SK-N-MC (cell line): ENCODE data around the gene GALNT9.

Experiments used
- DNase-seq: peaks from one replicate; pipeline ENCODE4 v3.0.0-alpha.2; 2011; ENCODE audit warnings: low read depth, low spot score
- H3K27ac ChIP-seq: fragments of 200-600 bp; sonication (generic); 2 replicates; pipeline ENCODE4 v1.5.1; 2016; ENCODE audit warnings: mixed run types
- H3K36me3 ChIP-seq: fragments of 200-600 bp; sonication (generic); 2 replicates; pipeline ENCODE4 v1.6.1; 2017; ENCODE audit warnings: antibody characterized with exemption, low read length, mixed read lengths; ENCODE audit not compliant: insufficient read depth
- H3K4me3 ChIP-seq: fragments of 200-600 bp; sonication (generic); 2 replicates; pipeline ENCODE4 v1.5.1; 2016
- H3K9ac ChIP-seq: fragments of 200-600 bp; sonication (generic); 2 replicates; pipeline ENCODE4 v1.8.0; 2017; ENCODE audit warnings: mixed run types, mixed read lengths; ENCODE audit not compliant: insufficient read length
- H3K9me3 ChIP-seq: fragments of 200-600 bp; sonication (generic); 2 replicates; pipeline ENCODE4 v1.6.1; 2017; ENCODE audit warnings: low read depth, mild to moderate bottlenecking, antibody characterized with exemption, low read length, moderate library complexity, mixed read lengths
- EZH2 ChIP-seq: fragments of 200-600 bp; sonication (generic); IDR thresholded peaks from one replicate; pipeline ENCODE4 v1.6.1; 2017; ENCODE audit warnings: antibody characterized with exemption
- FOXP2 ChIP-seq: optimal IDR thresholded peaks from 2 replicates; pipeline ENCODE3; 2011; ENCODE audit warnings: mild to moderate bottlenecking, moderate library complexity; ENCODE audit not compliant: insufficient read depth; ENCODE audit errors: extremely low read length, control extremely low read depth
- POLR2AphosphoS5 ChIP-seq: IDR thresholded peaks from 2 replicates; pipeline ENCODE4 v1.6.1; 2012; ENCODE audit warnings: mild to moderate bottlenecking, low read depth, low read length, borderline replicate concordance

GALNT9 gene

DNA sequence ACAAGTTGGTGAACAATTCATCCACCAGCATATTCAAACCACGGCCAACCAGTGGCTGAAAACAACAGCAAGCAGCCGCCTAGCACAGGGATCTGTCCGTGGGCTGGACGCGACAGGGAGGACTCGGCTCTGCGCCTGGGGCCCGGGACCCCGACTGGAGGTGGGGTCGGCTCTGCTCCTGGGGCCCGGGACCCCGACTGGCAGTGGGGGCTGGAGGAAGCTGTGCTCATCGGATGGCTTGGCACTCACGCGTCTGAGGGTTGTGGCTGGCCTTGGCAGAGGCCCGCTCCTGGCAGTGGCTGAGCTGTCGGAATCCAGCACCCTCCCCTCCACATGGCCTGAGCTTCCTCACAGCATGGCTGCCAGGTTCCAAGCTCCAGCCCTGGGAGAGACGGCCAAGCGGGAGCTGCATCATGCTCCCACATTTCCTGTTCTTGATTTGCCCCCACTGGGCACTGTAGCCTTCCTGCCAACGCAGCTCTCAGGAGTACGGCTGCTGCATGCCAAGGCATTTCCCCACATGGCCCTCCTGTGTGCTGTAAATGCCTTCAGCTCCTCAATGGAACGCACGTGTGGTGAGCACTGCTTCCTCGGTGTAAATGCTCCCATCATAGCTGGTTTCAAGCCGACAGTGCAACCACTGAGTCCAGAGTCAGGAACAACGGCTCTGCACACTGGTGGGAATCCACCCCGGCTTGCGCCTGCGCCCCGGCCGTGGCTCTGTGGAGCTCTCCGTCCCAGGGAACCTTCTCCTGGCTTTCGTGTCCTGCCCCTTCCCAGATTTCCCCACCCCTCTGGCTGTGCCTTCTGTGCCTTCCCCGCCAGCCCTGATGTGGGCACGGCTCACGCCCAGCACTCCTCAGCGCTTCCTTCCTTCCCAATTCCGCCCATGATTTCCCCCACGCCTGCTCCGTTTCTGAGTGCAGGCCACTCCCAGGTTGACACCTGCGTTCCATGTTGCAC, 7.3 kb upstream of the GALNT9 start:
- H3K9me3 ChIP-seq, result no peaks in the 10 kb centered on the region
- no peak for TF ChIP-seq FOXP2
- no peak for TF ChIP-seq EZH2
- no peak for TF ChIP-seq POLR2AphosphoS5
- no peak overlapping the region for H3K9ac ChIP-seq
- H3K36me3 ChIP-seq, result no peaks in the 10 kb centered on the region
- H3K4me3 ChIP-seq, result no peak overlapping the region
- no peak for DNase-seq
- no peak overlapping the region for H3K27ac ChIP-seq

DNA sequence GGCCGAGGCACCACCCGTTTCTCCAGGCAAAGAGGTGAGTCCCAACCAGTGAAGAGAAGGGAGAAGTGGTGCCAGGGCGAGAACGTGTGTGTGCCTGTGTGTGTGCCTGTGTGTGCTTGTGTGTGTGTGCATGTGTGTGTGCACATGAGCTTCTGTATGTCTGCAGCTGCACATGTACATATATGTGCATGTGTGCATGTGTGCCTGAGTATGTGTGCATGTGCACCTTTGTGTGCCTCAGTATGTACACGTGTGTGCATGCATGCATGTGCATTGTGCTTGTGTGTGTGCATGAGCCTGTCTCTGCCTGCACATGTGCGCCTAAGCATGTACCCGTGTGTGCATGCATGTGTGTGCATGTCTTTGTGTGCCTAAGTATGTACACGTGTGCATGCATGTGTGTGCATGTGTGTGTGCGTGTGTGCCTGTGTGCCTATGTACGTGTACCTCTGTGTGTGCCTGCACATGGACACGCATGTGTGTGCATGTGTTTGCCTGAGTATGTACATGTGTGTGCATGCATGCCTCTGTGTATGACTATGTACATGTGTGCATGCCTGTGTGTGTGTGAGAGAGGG, 5.9 kb upstream of the GALNT9 start:
- H3K27ac ChIP-seq, result no peak overlapping the region
- no peaks in the 10 kb centered on the region for H3K9me3 ChIP-seq
- H3K9ac ChIP-seq, result no peak overlapping the region
- no peak for DNase-seq
- TF ChIP-seq POLR2AphosphoS5 (no peak), FOXP2 (no peak), EZH2 (no peak)
- no peak overlapping the region for H3K4me3 ChIP-seq
- no peaks in the 10 kb centered on the region for H3K36me3 ChIP-seq

DNA sequence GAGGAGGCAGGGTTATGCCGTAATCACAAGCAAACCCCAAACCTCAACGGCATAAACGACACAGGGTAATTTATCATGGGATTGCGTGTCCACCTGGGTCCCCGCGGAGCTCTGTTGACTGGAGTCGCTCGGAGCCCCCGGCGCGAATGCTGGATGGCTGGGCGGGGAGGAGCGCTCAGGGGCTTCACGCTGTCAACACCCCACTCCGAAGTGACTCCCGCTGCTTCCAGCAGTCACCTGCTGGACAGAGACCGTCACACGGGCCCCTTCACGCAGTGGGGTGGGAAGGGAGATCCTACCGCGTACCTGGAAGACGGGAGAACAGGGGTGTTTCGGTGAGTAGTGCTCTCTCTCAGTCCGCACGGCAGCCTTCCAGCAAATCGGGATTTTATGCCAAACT, 4.4 kb upstream of the GALNT9 start:
- no peak for TF ChIP-seq FOXP2
- TF ChIP-seq EZH2, result no peak
- TF ChIP-seq POLR2AphosphoS5, result no peak
- Histone ChIP-seq H3K9ac (no peak overlapping the region), H3K9me3 (no peaks in the 10 kb centered on the region), H3K4me3 (no peak overlapping the region), H3K36me3 (no peaks in the 10 kb centered on the region), H3K27ac (no peak overlapping the region)
- no peak for DNase-seq

DNA sequence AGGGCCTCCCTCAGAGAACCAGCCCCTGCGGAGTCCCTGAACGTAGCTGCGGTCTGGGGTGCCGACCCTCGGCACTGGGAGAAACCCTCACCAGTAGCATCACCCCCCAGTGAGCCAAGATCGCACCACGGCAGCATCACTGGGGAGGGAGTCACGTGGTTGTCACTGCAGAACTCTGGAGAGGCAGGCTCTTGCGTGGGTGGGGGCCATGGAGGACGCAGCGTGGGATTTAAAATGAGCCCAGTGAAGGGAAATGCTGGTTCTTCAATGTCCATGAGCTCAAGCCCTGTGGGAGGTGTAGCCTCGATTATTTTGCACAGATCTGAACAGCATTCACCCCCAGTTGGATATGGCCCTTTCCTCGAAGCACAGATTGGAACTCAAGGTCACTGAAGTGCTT, 3.9 kb upstream of the GALNT9 start:
- Histone ChIP-seq H3K9ac (no peak overlapping the region), H3K4me3 (no peak overlapping the region), H3K27ac (no peak overlapping the region), H3K36me3 (no peaks in the 10 kb centered on the region), H3K9me3 (no peaks in the 10 kb centered on the region)
- TF ChIP-seq FOXP2 (no peak), EZH2 (no peak), POLR2AphosphoS5 (no peak)
- DNase-seq, result no peak

DNA sequence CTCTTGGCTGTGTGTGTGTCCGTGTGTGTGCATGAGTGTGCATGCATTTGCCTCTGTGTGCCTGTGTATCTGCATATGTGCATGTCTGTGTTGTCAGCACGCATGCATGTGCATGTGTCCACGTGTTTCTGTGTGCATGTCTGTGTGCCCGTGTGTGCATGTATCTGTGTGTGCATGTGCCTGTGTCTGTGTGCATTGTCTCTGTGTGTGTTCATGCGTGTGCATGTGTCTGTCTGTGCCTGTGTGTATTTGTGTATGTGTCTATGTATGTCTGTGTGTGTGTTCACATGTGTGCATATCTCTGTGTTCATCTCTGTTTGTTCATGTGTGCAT, 1.1 kb upstream of the GALNT9 start:
- no peak overlapping the region for H3K4me3 ChIP-seq
- H3K9ac ChIP-seq, result no peak overlapping the region
- H3K27ac ChIP-seq, result no peak overlapping the region
- no peaks in the 10 kb centered on the region for H3K36me3 ChIP-seq
- no peaks in the 10 kb centered on the region for H3K9me3 ChIP-seq
- no peak for DNase-seq
- TF ChIP-seq POLR2AphosphoS5, result no peak
- no peak for TF ChIP-seq EZH2
- no peak for TF ChIP-seq FOXP2

DNA sequence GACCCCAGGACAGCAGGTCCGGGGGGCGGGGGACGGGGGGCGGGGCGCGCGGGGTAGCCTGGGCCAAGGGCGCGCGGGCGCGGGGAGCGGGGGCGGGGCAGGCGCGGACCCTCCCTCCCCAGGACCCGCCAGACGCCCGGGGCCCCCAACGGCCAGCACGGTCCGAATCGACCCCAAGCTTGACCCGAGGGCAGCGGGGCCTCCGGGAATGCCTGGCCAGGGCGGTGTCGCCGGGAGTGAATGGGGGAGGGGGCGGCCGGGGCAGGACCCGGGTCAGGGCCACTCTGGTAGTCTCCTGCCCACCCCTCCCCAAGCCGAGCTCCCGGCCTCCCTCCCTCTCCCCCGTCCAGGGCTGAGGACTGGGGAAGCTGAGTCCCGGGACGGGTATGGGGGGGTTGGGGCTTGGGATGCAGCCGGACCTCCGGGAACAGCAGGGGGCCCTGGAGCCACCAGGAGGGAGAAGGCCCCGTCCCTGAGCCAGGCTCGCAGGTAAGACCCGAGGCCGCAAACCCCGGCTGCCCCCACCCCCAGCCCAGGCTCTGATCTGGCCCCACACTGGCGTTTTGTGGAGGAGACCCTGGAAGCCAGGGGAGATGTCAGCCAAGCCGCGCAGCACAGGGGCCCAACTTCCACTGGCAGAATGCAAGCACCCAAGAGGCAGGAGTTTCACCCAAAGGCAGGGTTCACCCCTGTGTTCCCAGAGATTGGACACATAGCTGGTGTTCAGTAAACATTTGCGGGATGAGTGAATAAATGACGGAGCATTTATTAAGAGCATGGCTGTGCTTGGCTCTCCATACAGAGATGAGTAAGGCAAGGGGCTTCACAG, 545 bp upstream of the GALNT9 start:
- Histone ChIP-seq H3K9ac (no peak overlapping the region), H3K9me3 (no peaks in the 10 kb centered on the region), H3K27ac (no peak overlapping the region), H3K36me3 (no peaks in the 10 kb centered on the region), H3K4me3 (no peak overlapping the region)
- TF ChIP-seq EZH2, result no peak
- TF ChIP-seq FOXP2, result no peak
- no peak for TF ChIP-seq POLR2AphosphoS5
- no peak for DNase-seq

DNA sequence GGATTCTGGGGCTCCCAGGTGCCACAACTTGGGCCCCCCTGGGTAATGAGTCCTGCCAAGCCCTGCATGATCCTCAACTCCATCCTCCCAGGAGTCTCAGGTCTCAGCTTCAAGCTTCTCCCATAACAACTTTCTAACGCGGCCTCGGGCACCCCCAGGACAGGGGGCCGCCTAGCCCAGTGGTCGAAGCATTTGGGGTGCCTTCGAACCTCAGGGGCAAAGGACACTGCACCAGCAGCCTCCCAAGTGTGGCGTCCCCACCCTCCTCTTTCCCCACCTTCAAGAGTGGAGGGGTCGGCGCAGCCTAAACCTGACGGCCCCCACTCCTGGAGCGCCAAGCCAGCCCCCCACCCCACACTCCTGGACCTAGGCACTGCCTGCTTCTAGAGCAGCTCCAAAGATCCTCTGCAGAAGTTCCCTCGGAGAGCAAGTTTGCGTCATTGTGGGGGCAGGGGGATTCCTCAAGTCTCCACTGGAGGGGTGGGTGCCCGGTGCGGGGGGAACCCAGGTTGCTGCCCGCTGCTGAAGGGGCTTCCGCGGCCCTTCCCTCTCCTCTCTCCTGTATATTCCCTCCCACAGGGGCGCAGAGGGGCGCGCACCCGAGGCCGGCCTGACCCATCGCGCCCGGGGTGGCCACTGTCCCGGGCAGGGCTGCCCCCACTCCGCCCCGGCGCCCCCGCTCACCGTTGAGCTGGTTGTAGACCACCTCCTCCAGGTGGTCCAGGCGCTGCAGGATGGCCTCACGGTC, 933 bp downstream of the GALNT9 start:
- no peak overlapping the region for H3K4me3 ChIP-seq
- H3K36me3 ChIP-seq, result no peaks in the 10 kb centered on the region
- H3K9ac ChIP-seq, result no peak overlapping the region
- TF ChIP-seq POLR2AphosphoS5, result no peak
- TF ChIP-seq EZH2, result no peak
- TF ChIP-seq FOXP2, result no peak
- no peak for DNase-seq
- no peaks in the 10 kb centered on the region for H3K9me3 ChIP-seq
- no peak overlapping the region for H3K27ac ChIP-seq
